ENCODE measurements around the gene ANKS1B. TPM values are rescaled to one million over a fixed set of nuclear protein-coding genes. Genes with fewer than 3 reads are reported as not detected.
A peak's percentile ranks its signal among the peaks of the same experiment; 100 is the strongest.

Gene ANKS1B
- total RNA-seq, 6 experiments from 2014 or later = 0.31 to 0.66 (median 0.37) TPM

- Mint-ChIP-seq H3K9me3 (no peaks in the 10 kb centered on the region), H3K27ac (no peak overlapping the region), H3K4me3 (peak overlapping the region; percentile 86), H3K27me3 (ENCODE audit: insufficient read depth) (peaks cover 10% of the 10 kb centered on the region), H3K4me1 (ENCODE audit: low read depth) (peaks cover 18% of the 10 kb centered on the region), H3K36me3 (ENCODE audit: low read depth) (no peaks in the 10 kb centered on the region)
- no peak for DNase-seq
- no peak for TF ChIP-seq CTCF (IDR thresholded peaks at IDR 0.05)
Observed at GRCh38 chr12:99985129-99985570, 414 bp upstream of the ANKS1B start.

GRCh38 chr12:99983456-99984258 is 1.1 kb downstream of the ANKS1B start:
- no peak for TF ChIP-seq CTCF (IDR thresholded peaks at IDR 0.05)
- no peak for DNase-seq
- no peaks in the 10 kb centered on the region for H3K36me3 Mint-ChIP-seq (ENCODE audit: low read depth)
- peaks cover 18% of the 10 kb centered on the region for H3K4me1 Mint-ChIP-seq (ENCODE audit: low read depth)
- no peaks in the 10 kb centered on the region for H3K9me3 Mint-ChIP-seq
- no peak overlapping the region for H3K27ac Mint-ChIP-seq
- peaks cover 10% of the 10 kb centered on the region for H3K27me3 Mint-ChIP-seq (ENCODE audit: insufficient read depth)
- peak overlapping the region; percentile 84 for H3K4me3 Mint-ChIP-seq

- Mint-ChIP-seq H3K4me1 (ENCODE audit: low read depth) (peaks cover 18% of the 10 kb centered on the region), H3K27ac (no peak overlapping the region), H3K4me3 (no peak overlapping the region), H3K36me3 (ENCODE audit: low read depth) (no peaks in the 10 kb centered on the region), H3K27me3 (ENCODE audit: insufficient read depth) (peaks cover 8% of the 10 kb centered on the region), H3K9me3 (no peaks in the 10 kb centered on the region)
- TF ChIP-seq CTCF (IDR thresholded peaks at IDR 0.05) = no peak
- no peak for DNase-seq
Observed at GRCh38 chr12:99981639-99982190, 3.0 kb downstream of the ANKS1B start.

- H3K9me3 Mint-ChIP-seq = no peaks in the 10 kb centered on the region
- no peak overlapping the region for H3K27ac Mint-ChIP-seq
- no peak for DNase-seq
- H3K36me3 Mint-ChIP-seq (ENCODE audit: low read depth) = no peaks in the 10 kb centered on the region
- H3K4me3 Mint-ChIP-seq = no peak overlapping the region
- H3K27me3 Mint-ChIP-seq (ENCODE audit: insufficient read depth) = peaks cover 8% of the 10 kb centered on the region
- TF ChIP-seq CTCF (IDR thresholded peaks at IDR 0.05) = no peak
- H3K4me1 Mint-ChIP-seq (ENCODE audit: low read depth) = peaks cover 7% of the 10 kb centered on the region; the same call in 1 of the 2 replicates
Observed at GRCh38 chr12:99979471-99979870, 5.3 kb downstream of the ANKS1B start.

GRCh38 chr12:99978152-99978551 is 6.6 kb downstream of the ANKS1B start:
- Mint-ChIP-seq H3K27ac (no peak overlapping the region), H3K4me1 (ENCODE audit: low read depth) (no peaks in the 10 kb centered on the region), H3K4me3 (no peak overlapping the region), H3K27me3 (ENCODE audit: insufficient read depth) (no peaks in the 10 kb centered on the region; the same call in 1 of the 2 replicates), H3K36me3 (ENCODE audit: low read depth) (no peaks in the 10 kb centered on the region), H3K9me3 (no peaks in the 10 kb centered on the region)
- no peak for TF ChIP-seq CTCF (IDR thresholded peaks at IDR 0.05)
- DNase-seq = no peak
